ENCODE measurements around the gene LYVE1. TPM values are rescaled to one million over a fixed set of nuclear protein-coding genes. Genes with fewer than 3 reads are reported as not detected.
A peak's percentile ranks its signal among the peaks of the same experiment; 100 is the strongest.
"Not testable (repeated sequence)": the region's sequence is repeated elsewhere in the genome, so short reads cannot be mapped to it uniquely, and the experiment has no call there.

The LYVE1 gene
- total RNA-seq, 2 donors from 2014 or later, result not detected

GRCh38 chr11:10601837-10602236 lies 33.4 kb upstream of the LYVE1 start:
- no peaks in the 10 kb centered on the region for H3K9me3 ChIP-seq (ENCODE audit: control insufficient read depth, low read length, poor library complexity, severe bottlenecking)
- H3K4me3 Mint-ChIP-seq, result no peak overlapping the region
- H3K4me1 Mint-ChIP-seq, result peaks cover 4% of the 10 kb centered on the region
- ATAC-seq, result no peak
- peaks cover 52% of the 10 kb centered on the region for H3K27me3 Mint-ChIP-seq
- H3K36me3 Mint-ChIP-seq (ENCODE audit: low read depth), result no peaks in the 10 kb centered on the region
- no peak overlapping the region for H3K27ac Mint-ChIP-seq
- DNase-seq, result no peak

DNA sequence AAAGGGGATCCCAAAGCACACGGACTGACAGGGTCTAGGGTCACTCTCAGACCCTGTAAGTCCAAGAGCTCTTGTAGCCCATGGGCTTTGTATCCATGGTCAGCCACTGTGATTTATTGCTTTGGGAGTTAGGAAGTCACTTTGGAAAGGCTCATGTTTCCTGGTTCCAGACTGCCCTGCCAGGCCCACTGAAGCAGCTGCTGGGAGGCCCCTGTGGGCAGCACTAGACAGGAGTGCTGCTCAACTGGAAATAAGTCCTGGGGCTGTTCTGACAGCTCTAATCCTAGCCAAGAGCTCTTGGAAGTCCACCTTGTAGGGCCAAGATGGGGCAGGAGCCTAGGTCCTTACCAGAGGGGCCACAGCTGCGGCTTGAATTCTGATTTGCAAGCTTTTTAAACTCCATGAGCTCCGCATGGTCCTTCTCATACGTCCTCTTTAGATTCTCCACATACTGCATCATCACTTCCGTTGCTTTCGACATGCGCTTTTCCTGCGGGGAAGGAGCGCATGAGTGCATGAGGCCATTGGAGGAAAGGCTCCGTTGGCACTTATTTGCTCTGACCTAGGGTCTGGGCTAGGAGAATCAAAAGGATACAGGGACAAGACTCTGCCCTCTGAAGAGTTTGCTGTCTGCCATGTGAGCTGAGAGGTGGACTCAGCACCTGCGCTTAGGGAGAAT lies 32.2 kb upstream of the LYVE1 start:
- H3K4me1 Mint-ChIP-seq, result peaks cover 4% of the 10 kb centered on the region
- no peak for DNase-seq
- peaks cover 43% of the 10 kb centered on the region for H3K27me3 Mint-ChIP-seq
- no peak for ATAC-seq
- no peaks in the 10 kb centered on the region for H3K9me3 ChIP-seq (ENCODE audit: control insufficient read depth, low read length, poor library complexity, severe bottlenecking)
- H3K36me3 Mint-ChIP-seq (ENCODE audit: low read depth), result no peaks in the 10 kb centered on the region
- no peak overlapping the region for H3K4me3 Mint-ChIP-seq
- H3K27ac Mint-ChIP-seq, result peak overlapping the region; percentile 51

DNA sequence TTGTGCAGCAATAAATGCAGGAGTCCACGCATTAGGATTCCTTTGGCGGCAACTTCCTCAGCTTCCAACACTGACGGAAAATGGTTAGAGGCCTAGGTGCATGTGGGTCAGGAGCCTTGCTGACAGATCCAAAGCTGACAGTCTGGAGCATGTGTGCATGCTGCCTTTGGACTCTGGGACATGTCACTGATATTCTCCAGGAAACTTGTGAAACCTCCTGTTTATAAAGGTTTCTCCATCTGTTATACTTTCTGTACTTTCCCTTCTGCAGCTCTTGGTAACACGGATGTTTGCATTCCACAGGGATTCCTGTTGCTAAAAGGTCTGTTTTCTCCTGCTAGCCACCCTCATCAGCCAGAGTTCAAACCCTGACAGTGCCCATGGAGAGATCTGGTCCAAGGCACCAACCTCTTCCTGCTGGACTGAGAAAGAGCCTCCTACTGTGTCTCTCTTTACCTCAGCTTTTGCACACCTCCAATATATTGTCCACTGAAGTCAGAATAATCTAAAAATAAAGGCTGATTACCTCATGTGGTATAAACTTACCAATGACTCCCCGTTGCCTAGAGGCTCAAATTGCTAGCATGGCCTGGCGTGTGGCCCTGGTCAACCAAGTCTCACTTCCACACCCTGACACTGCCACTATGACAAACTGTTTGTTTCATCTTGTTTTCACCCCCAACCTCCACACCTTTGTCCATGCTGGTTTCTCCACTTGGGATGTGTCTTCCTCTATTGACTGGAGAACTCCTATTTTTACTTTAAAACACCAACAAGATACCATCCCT lies 31.1 kb upstream of the LYVE1 start:
- H3K4me3 Mint-ChIP-seq, result no peak overlapping the region
- no peaks in the 10 kb centered on the region for H3K36me3 Mint-ChIP-seq (ENCODE audit: low read depth)
- no peak for ATAC-seq
- H3K27me3 Mint-ChIP-seq, result peaks cover 43% of the 10 kb centered on the region
- no peak for DNase-seq
- peaks cover 4% of the 10 kb centered on the region for H3K4me1 Mint-ChIP-seq
- no peak overlapping the region for H3K27ac Mint-ChIP-seq
- H3K9me3 ChIP-seq (ENCODE audit: control insufficient read depth, low read length, poor library complexity, severe bottlenecking), result no peaks in the 10 kb centered on the region

DNA sequence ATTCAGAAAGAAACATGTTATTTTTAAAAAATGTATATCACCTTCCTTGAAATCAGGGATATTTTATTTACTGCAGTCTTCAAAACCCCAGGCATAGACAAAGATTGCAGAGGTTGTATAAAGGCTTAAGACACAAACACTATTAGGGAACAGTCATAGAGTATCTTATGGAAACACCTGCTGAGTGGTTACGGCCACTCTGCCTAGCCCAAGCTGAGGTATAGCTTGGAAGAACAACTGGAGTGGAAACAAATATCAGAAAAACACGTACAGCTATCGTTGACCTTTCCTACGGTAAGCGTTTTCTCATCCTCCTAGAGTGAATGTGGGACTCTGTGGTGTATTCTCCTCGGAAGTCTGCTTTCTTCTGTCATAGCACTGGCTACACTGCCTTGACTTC lies 30.4 kb upstream of the LYVE1 start:
- H3K9me3 ChIP-seq (ENCODE audit: control insufficient read depth, low read length, poor library complexity, severe bottlenecking), result no peaks in the 10 kb centered on the region
- H3K36me3 Mint-ChIP-seq (ENCODE audit: low read depth), result no peaks in the 10 kb centered on the region
- ATAC-seq (no peak), DNase-seq (no peak)
- no peak overlapping the region for H3K27ac Mint-ChIP-seq
- H3K27me3 Mint-ChIP-seq, result peaks cover 46% of the 10 kb centered on the region
- no peak overlapping the region for H3K4me3 Mint-ChIP-seq
- peaks cover 4% of the 10 kb centered on the region for H3K4me1 Mint-ChIP-seq

DNA sequence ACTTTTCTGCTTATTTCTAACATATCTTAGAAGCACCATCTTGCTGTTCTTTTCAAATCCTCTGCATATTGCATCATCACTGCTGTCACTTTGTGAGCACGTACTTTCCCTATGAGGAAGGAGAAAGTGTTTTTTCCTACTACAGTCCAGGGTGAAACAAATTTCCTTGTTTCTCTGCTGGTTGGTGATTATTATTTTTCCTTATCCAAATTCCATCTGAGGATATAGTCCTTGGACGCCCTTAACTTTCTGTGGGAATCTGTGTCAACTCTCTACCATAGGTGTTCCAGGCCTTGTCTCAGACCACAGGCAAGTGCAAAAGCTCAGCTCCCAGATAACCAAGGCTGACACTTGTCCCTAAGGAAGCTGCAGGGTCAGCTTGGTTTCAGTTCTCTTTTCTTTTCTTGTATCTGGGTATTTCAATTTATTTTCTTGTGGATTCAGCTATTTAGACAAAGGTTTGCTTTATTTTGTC lies 29.4 kb upstream of the LYVE1 start:
- peaks cover 2% of the 10 kb centered on the region for H3K4me1 Mint-ChIP-seq
- H3K9me3 ChIP-seq (ENCODE audit: control insufficient read depth, low read length, poor library complexity, severe bottlenecking), result no peaks in the 10 kb centered on the region
- H3K36me3 Mint-ChIP-seq (ENCODE audit: low read depth), result no peaks in the 10 kb centered on the region
- no peak overlapping the region for H3K27ac Mint-ChIP-seq
- no peak for DNase-seq
- no peak overlapping the region for H3K4me3 Mint-ChIP-seq
- ATAC-seq, result no peak
- peaks cover 46% of the 10 kb centered on the region for H3K27me3 Mint-ChIP-seq

DNA sequence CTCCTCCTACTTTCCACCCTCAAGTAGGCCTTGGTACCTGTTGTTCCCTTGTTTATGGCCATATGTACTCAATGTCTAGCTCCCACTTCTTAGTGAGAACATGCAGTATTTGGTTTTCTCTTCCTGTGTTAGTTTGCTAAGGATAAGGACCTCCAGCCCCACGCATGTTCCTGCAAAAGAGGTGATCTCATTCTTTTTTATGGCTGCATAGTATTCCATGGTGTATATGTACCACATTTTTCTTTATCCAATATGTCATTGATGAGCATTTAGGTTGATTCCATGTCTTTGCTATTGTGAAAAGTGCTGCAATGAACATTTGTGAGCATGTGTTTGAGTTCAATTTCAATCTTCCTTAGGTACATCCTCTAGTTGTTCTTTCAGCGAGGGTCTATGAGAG lies 27.4 kb upstream of the LYVE1 start:
- H3K27ac Mint-ChIP-seq; H3K4me1 Mint-ChIP-seq; H3K4me3 Mint-ChIP-seq; H3K36me3 Mint-ChIP-seq (ENCODE audit: low read depth); DNase-seq; ATAC-seq; H3K9me3 ChIP-seq (ENCODE audit: control insufficient read depth, low read length, poor library complexity, severe bottlenecking): not testable (repeated sequence)
- peaks cover 42% of the 10 kb centered on the region for H3K27me3 Mint-ChIP-seq

- no peak for DNase-seq
- H3K9me3 ChIP-seq (ENCODE audit: control insufficient read depth, low read length, poor library complexity, severe bottlenecking), result no peaks in the 10 kb centered on the region
- ATAC-seq, result no peak
- Mint-ChIP-seq H3K4me3 (no peak overlapping the region), H3K27ac (no peak overlapping the region), H3K27me3 (peaks cover 33% of the 10 kb centered on the region), H3K4me1 (no peaks in the 10 kb centered on the region), H3K36me3 (ENCODE audit: low read depth) (peaks cover 2% of the 10 kb centered on the region)
These were observed 25.9 kb upstream of the LYVE1 start for GRCh38 chr11:10594407-10594806.

DNA sequence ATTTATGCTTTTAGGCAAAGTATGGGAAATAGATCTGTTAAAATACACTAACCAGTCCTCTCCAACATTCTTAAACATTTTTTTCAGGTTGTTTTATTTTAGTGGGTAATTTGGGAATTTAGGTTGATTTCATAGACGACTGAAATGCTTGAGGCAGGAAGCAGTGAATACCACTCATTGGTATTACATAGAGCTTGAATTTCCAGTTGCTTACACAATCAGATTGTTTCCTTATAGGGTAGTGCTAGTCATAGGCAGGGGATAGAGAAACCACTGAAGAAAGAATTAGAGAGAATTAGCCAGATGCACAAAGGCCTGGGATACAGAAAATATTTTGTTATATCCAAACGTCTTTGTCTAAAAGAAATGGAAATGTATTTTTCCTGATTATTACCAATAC lies 23.9 kb upstream of the LYVE1 start:
- Mint-ChIP-seq H3K27me3 (peaks cover 41% of the 10 kb centered on the region), H3K36me3 (ENCODE audit: low read depth) (peaks cover 3% of the 10 kb centered on the region), H3K4me3 (no peak overlapping the region), H3K27ac (no peak overlapping the region), H3K4me1 (peaks cover 4% of the 10 kb centered on the region)
- ATAC-seq, result no peak
- no peak for DNase-seq
- no peaks in the 10 kb centered on the region for H3K9me3 ChIP-seq (ENCODE audit: control insufficient read depth, low read length, poor library complexity, severe bottlenecking)

- no peaks in the 10 kb centered on the region for H3K9me3 ChIP-seq (ENCODE audit: control insufficient read depth, low read length, poor library complexity, severe bottlenecking)
- Mint-ChIP-seq H3K4me3 (no peak overlapping the region), H3K36me3 (ENCODE audit: low read depth) (peaks cover 3% of the 10 kb centered on the region), H3K4me1 (peaks cover 4% of the 10 kb centered on the region), H3K27ac (no peak overlapping the region), H3K27me3 (peaks cover 45% of the 10 kb centered on the region)
- DNase-seq (no peak), ATAC-seq (no peak)
These were observed 23.3 kb upstream of the LYVE1 start for GRCh38 chr11:10591741-10592140.

GRCh38 chr11:10590218-10590915 lies 21.9 kb upstream of the LYVE1 start:
- H3K27me3 Mint-ChIP-seq, result peaks cover 59% of the 10 kb centered on the region
- DNase-seq (no peak), ATAC-seq (no peak)
- no peak overlapping the region for H3K4me3 Mint-ChIP-seq
- H3K9me3 ChIP-seq (ENCODE audit: control insufficient read depth, low read length, poor library complexity, severe bottlenecking), result no peaks in the 10 kb centered on the region
- peaks cover 4% of the 10 kb centered on the region for H3K4me1 Mint-ChIP-seq
- peaks cover 3% of the 10 kb centered on the region for H3K36me3 Mint-ChIP-seq (ENCODE audit: low read depth)
- no peak overlapping the region for H3K27ac Mint-ChIP-seq

DNA sequence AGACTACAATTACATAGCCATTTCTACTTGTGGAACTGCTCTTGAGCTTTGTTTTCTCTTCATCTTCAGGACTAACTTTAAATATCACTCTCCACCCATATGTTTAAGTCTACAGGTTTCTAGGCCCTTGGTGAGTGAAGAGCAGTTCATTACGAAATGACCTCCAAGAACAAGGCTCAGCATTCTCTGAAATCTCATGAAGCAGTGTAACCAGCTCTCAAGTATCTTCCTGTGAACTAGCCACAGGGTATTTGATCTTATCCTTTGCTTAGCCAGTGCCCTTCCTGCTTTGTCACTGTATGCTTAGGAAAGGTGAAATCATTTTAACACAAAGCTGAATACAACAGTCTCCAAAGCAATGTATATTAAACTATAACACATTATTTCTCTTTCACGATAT lies 20.4 kb upstream of the LYVE1 start:
- no peak overlapping the region for H3K4me3 Mint-ChIP-seq
- no peak for ATAC-seq

GRCh38 chr11:10587995-10588394 lies 19.5 kb upstream of the LYVE1 start:
- Mint-ChIP-seq H3K4me1 (peaks cover 4% of the 10 kb centered on the region), H3K27me3 (peaks cover 57% of the 10 kb centered on the region), H3K36me3 (ENCODE audit: low read depth) (peaks cover 5% of the 10 kb centered on the region), H3K4me3 (no peak overlapping the region), H3K27ac (no peak overlapping the region)
- ATAC-seq (no peak), DNase-seq (no peak)
- no peaks in the 10 kb centered on the region for H3K9me3 ChIP-seq (ENCODE audit: control insufficient read depth, low read length, poor library complexity, severe bottlenecking)

More for the DNA sequence above, 20.4 kb upstream of the LYVE1 start:
- no peak for DNase-seq
- Mint-ChIP-seq H3K27ac (no peak overlapping the region), H3K27me3 (peaks cover 60% of the 10 kb centered on the region), H3K4me1 (peaks cover 4% of the 10 kb centered on the region), H3K36me3 (ENCODE audit: low read depth) (peaks cover 3% of the 10 kb centered on the region)
- H3K9me3 ChIP-seq (ENCODE audit: control insufficient read depth, low read length, poor library complexity, severe bottlenecking), result no peaks in the 10 kb centered on the region

GRCh38 chr11:10587388-10587787 lies 18.9 kb upstream of the LYVE1 start:
- Mint-ChIP-seq H3K4me1 (peaks cover 4% of the 10 kb centered on the region), H3K36me3 (ENCODE audit: low read depth) (peaks cover 7% of the 10 kb centered on the region), H3K27me3 (peaks cover 64% of the 10 kb centered on the region), H3K27ac (no peak overlapping the region), H3K4me3 (no peak overlapping the region)
- ATAC-seq (no peak), DNase-seq (no peak)
- H3K9me3 ChIP-seq (ENCODE audit: control insufficient read depth, low read length, poor library complexity, severe bottlenecking), result no peaks in the 10 kb centered on the region
